NT2/D1 (cell line): ENCODE measurements around the gene ADORA2A.

Experiments
- DNase-seq: peaks from one replicate; pipeline ENCODE4 v3.0.0-alpha.2; 2011; ENCODE audit warnings: low read depth, low spot score
- H3K27me3 ChIP-seq: 2 replicates; pipeline ENCODE4 v1.6.0; 2011; ENCODE audit warnings: mild to moderate bottlenecking; ENCODE audit not compliant: insufficient read length, insufficient read depth
- H3K36me3 ChIP-seq: 2 replicates; pipeline ENCODE4 v1.6.1; 2011; ENCODE audit warnings: mild to moderate bottlenecking, low read length, mixed read lengths; ENCODE audit not compliant: insufficient read depth, insufficient read length
- H3K4me1 ChIP-seq: 2 replicates; pipeline ENCODE4 v1.5.1; 2011; ENCODE audit not compliant: insufficient read depth, insufficient read length
- H3K4me3 ChIP-seq: 2 replicates; pipeline ENCODE4 v1.5.1; 2011; ENCODE audit warnings: low read depth; ENCODE audit not compliant: insufficient read length
- H3K9ac ChIP-seq: 2 replicates; pipeline ENCODE4 v1.6.0; 2011; ENCODE audit warnings: low read depth; ENCODE audit not compliant: insufficient read length
- H3K9me3 ChIP-seq: 2 replicates; pipeline ENCODE4 v1.5.1; 2011; ENCODE audit warnings: mild to moderate bottlenecking, low read length; ENCODE audit not compliant: insufficient read depth
- SUZ12 ChIP-seq: IDR thresholded peaks from 2 replicates; pipeline ENCODE4 v1.6.1; 2011; ENCODE audit not compliant: insufficient read length, insufficient read depth; ENCODE audit errors: extremely low read depth
- YY1 ChIP-seq: IDR thresholded peaks from 2 replicates; pipeline ENCODE4 v1.6.1; 2011; ENCODE audit not compliant: insufficient read length, insufficient read depth
- ZNF274 ChIP-seq: IDR thresholded peaks from 2 replicates; pipeline ENCODE4 v1.6.1; 2011; ENCODE audit warnings: mild to moderate bottlenecking, low read depth, low read length

ADORA2A gene

GRCh38 chr22:24420072-24420976 lies 7.1 kb upstream of the ADORA2A start:
- Histone ChIP-seq H3K4me1 (peaks cover 24% of the 10 kb centered on the region), H3K9ac (peak overlapping the region; percentile 10), H3K27me3 (peaks cover 8% of the 10 kb centered on the region), H3K9me3 (no peaks in the 10 kb centered on the region), H3K36me3 (peaks cover 25% of the 10 kb centered on the region), H3K4me3 (no peak overlapping the region)
- TF ChIP-seq ZNF274 (no peak), YY1 (no peak), SUZ12 (no peak)
- DNase-seq, result no peak

- H3K4me3 ChIP-seq, result no peak overlapping the region
- H3K4me1 ChIP-seq, result peaks cover 24% of the 10 kb centered on the region
- H3K27me3 ChIP-seq, result peaks cover 10% of the 10 kb centered on the region
- DNase-seq, result no peak
- peaks cover 19% of the 10 kb centered on the region for H3K36me3 ChIP-seq
- no peak overlapping the region for H3K9ac ChIP-seq
- no peaks in the 10 kb centered on the region for H3K9me3 ChIP-seq
- TF ChIP-seq YY1, result no peak
- no peak for TF ChIP-seq ZNF274
- no peak for TF ChIP-seq SUZ12
Measured at GRCh38 chr22:24420977-24421343, 6.4 kb upstream of the ADORA2A start.

GRCh38 chr22:24421428-24421931 lies 5.9 kb upstream of the ADORA2A start:
- H3K9me3 ChIP-seq, result no peaks in the 10 kb centered on the region
- peaks cover 11% of the 10 kb centered on the region for H3K27me3 ChIP-seq
- peaks cover 16% of the 10 kb centered on the region for H3K36me3 ChIP-seq
- H3K4me3 ChIP-seq, result no peak overlapping the region
- H3K4me1 ChIP-seq, result peaks cover 24% of the 10 kb centered on the region
- DNase-seq, result no peak
- no peak overlapping the region for H3K9ac ChIP-seq
- TF ChIP-seq YY1 (no peak), ZNF274 (no peak), SUZ12 (no peak)

GRCh38 chr22:24422102-24422665 lies 5.2 kb upstream of the ADORA2A start:
- no peak for DNase-seq
- H3K36me3 ChIP-seq, result peaks cover 9% of the 10 kb centered on the region
- H3K9ac ChIP-seq, result no peak overlapping the region
- TF ChIP-seq SUZ12, result no peak
- TF ChIP-seq YY1, result no peak
- TF ChIP-seq ZNF274, result no peak
- H3K4me1 ChIP-seq, result peaks cover 24% of the 10 kb centered on the region
- H3K4me3 ChIP-seq, result no peak overlapping the region
- H3K27me3 ChIP-seq, result peaks cover 11% of the 10 kb centered on the region
- H3K9me3 ChIP-seq, result no peaks in the 10 kb centered on the region

DNA sequence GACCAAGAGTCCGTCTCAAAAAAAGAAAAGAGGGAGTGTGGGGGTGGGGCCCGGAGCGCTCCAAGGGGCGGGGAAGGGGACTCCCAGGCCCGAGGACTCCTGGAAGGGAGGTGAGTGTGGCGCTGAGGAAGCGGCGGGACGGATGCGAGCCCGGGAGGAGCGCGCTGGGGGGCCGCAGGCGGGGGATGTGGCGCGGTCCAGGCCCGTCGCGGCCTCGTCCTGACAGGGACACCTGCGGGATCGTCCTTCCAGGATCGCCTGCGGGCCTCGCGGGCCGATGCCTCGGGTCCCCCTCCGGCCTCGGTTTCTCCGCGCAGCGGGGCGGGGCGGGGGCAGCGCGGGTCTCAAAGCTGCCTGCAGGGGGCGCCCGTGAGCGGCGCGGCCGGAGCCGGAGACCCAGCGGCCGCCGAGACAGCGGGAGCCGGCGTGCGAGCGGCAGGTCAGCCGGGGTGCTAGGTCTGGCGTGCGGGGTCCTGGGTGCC lies 3.8 kb upstream of the ADORA2A start:
- DNase-seq, result no peak
- H3K9me3 ChIP-seq, result no peaks in the 10 kb centered on the region
- TF ChIP-seq ZNF274, result no peak
- TF ChIP-seq YY1, result no peak
- no peak for TF ChIP-seq SUZ12
- H3K27me3 ChIP-seq, result peaks cover 11% of the 10 kb centered on the region
- H3K36me3 ChIP-seq, result no peaks in the 10 kb centered on the region
- peak overlapping the region; percentile 49 for H3K4me3 ChIP-seq
- peaks cover 25% of the 10 kb centered on the region for H3K4me1 ChIP-seq
- H3K9ac ChIP-seq, result peak overlapping the region; percentile 64

DNA sequence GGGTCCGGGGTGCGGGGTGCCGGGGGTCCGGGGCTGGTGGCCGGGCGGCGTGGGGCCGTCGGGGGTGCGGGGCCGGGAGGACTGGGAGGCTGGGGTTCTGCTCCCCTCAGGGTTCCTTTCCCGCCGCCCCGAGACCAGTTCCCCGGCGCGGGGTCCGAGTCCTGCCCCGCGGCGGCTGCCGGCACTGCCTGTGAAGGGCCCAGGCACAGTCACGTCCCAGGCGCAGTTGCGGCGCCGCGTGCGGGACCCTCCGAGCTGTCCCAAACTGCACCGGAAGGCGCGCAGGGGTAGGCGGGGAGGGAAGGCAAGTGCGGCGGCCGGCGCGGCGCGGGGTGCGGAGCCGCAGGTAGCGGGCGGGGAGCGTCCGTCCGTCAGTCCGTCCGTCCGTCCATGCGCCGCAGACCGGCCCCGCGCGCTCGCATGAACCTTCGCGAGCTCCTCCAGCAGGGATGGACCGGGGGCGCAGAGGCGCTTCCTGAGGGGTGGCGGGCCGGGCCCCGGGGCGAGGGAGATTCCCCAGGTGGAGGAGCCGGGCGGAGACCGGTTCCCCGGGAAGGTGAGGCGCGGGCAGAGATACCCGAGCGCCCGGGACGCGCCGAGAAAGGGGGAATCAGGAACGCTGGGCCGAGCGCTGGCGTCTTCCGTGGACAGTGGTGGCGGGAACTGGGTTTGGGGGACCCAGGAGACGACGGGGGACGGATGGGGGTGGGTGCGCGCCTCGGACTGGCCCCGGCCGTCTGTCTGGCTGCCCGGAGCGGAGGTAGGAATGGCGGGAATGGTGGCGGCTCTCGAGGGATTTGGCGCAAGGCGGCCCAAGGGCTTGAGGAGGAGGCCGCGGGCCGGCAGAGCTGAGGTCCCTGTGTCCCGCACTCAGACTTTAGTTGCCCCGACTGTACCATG lies 3.1 kb upstream of the ADORA2A start:
- H3K4me3 ChIP-seq, result peak overlapping the region; percentile 49
- H3K9ac ChIP-seq, result peak overlapping the region; percentile 67
- peaks cover 11% of the 10 kb centered on the region for H3K27me3 ChIP-seq
- TF ChIP-seq SUZ12, result no peak
- no peak for TF ChIP-seq ZNF274
- no peak for TF ChIP-seq YY1
- H3K9me3 ChIP-seq, result no peaks in the 10 kb centered on the region
- H3K4me1 ChIP-seq, result peaks cover 24% of the 10 kb centered on the region
- DNase-seq, result no peak
- no peaks in the 10 kb centered on the region for H3K36me3 ChIP-seq
